ENCODE measurements around the gene THSD8.

The THSD8 gene

GRCh38 chr19:12802267-12803106, 618 bp downstream of the THSD8 start (continued):
- no peak for TF ChIP-seq ZBTB49 (tag by site-specific recombination; IDR thresholded peaks at IDR 0.05; ENCODE audit: low read depth)
- no peak for TF ChIP-seq ZNF184 (tag by site-specific recombination; IDR thresholded peaks at IDR 0.05)
- TF ChIP-seq ZNF600 (tag by site-specific recombination; IDR thresholded peaks at IDR 0.05) = no peak
- TF ChIP-seq ZNF416 (tag by site-specific recombination; IDR thresholded peaks at IDR 0.05) = no peak
- TF ChIP-seq ZNF792 (tag by site-specific recombination; IDR thresholded peaks at IDR 0.05) = no peak
- no peak for TF ChIP-seq ZNF514 (tag by site-specific recombination; IDR thresholded peaks at IDR 0.05)
- TF ChIP-seq ZNF239 (tag by site-specific recombination; IDR thresholded peaks at IDR 0.05) = no peak
- TF ChIP-seq ZNF654 (tag by site-specific recombination; IDR thresholded peaks at IDR 0.05; ENCODE audit: low read depth) = no peak
- no peak for TF ChIP-seq TCF7L2 (IDR thresholded peaks at IDR 0.05; ENCODE audit: borderline replicate concordance, low read depth, low read length)
- no peak for TF ChIP-seq KLF7 (tag by site-specific recombination; IDR thresholded peaks at IDR 0.05; ENCODE audit: borderline replicate concordance)
- no peak for TF ChIP-seq SCRT2 (tag by site-specific recombination; IDR thresholded peaks at IDR 0.05)
- no peak for TF ChIP-seq ATF2 (tag by site-specific recombination; IDR thresholded peaks at IDR 0.05; ENCODE audit: low read depth)
- TF ChIP-seq ZNF548 (tag by site-specific recombination; IDR thresholded peaks at IDR 0.05) = no peak
- TF ChIP-seq ZNF660 (tag by site-specific recombination; IDR thresholded peaks at IDR 0.05) = no peak
- no peak for TF ChIP-seq ZNF169 (tag by site-specific recombination; IDR thresholded peaks at IDR 0.05)
- no peak for TF ChIP-seq ZNF639 (tag by site-specific recombination; IDR thresholded peaks at IDR 0.05)
- TF ChIP-seq ZNF292 (tag by site-specific recombination; IDR thresholded peaks at IDR 0.05; ENCODE audit: borderline replicate concordance, low read depth) = no peak
- TF ChIP-seq ZNF16 (tag by site-specific recombination; IDR thresholded peaks at IDR 0.05; ENCODE audit: low read depth) = no peak
- TF ChIP-seq ZNF580 (tag by site-specific recombination; IDR thresholded peaks at IDR 0.05) = no peak
- no peak for TF ChIP-seq ZNF561 (tag by site-specific recombination; IDR thresholded peaks at IDR 0.05; ENCODE audit: borderline replicate concordance)
- TF ChIP-seq ZIC2 (tag by site-specific recombination; IDR thresholded peaks at IDR 0.05) = no peak; the same call in 1 of the 2 replicates
- TF ChIP-seq GLI2 (tag by site-specific recombination; IDR thresholded peaks at IDR 0.05; ENCODE audit: borderline replicate concordance, low read depth) = no peak
- no peak for TF ChIP-seq ZNF747 (tag by site-specific recombination; IDR thresholded peaks at IDR 0.05)
- TF ChIP-seq GLIS2 (tag by site-specific recombination; IDR thresholded peaks at IDR 0.05) = no peak
- peak; percentile 77 for TF ChIP-seq ZFHX2 (tag by site-specific recombination; conservative IDR thresholded peaks at IDR 0.05)
- no peak for TF ChIP-seq SCRT1 (tag by site-specific recombination; IDR thresholded peaks at IDR 0.05; ENCODE audit: borderline replicate concordance)
- no peak for TF ChIP-seq ZNF624 (tag by site-specific recombination; IDR thresholded peaks at IDR 0.05)
- no peak for TF ChIP-seq ZNF48 (tag by site-specific recombination; IDR thresholded peaks at IDR 0.05)
- no peak for TF ChIP-seq HOXC10 (CRISPR knock-in tag; IDR thresholded peaks at IDR 0.05)
- TF ChIP-seq ZNF629 (tag by site-specific recombination; IDR thresholded peaks at IDR 0.05) = no peak
- TF ChIP-seq ZNF391 (tag by site-specific recombination; IDR thresholded peaks at IDR 0.05; ENCODE audit: borderline replicate concordance, low read depth) = no peak
- no peak for TF ChIP-seq ZNF777 (tag by site-specific recombination; IDR thresholded peaks at IDR 0.05; ENCODE audit: borderline replicate concordance)
- TF ChIP-seq ZNF645 (tag by site-specific recombination; IDR thresholded peaks at IDR 0.05) = no peak
- TF ChIP-seq MYNN (tag by site-specific recombination; IDR thresholded peaks at IDR 0.05; ENCODE audit: borderline replicate concordance) = no peak
